Neuronal stem cell (in vitro differentiated cells): ENCODE measurements around the gene GTF2H1.
"Not testable (repeated sequence)": the region's sequence is repeated elsewhere in the genome, so short reads cannot be mapped to it uniquely, and the experiment has no call there.

ENCODE experiments used
- DNase-seq: peaks from one replicate; pipeline ENCODE4 v3.0.0-alpha.2; 2013; ENCODE audit warnings: low spot score
- H2AFZ ChIP-seq: one replicate; pipeline ENCODE4 v1.6.1; 2013; ENCODE audit warnings: mild to moderate bottlenecking, low read length, inconsistent platforms
- H2AK5ac ChIP-seq: 2 replicates; pipeline ENCODE4 v1.6.1; 2013; ENCODE audit warnings: low read depth, mild to moderate bottlenecking, inconsistent platforms, low read length, moderate library complexity, mixed read lengths
- H2BK120ac ChIP-seq: 2 replicates; pipeline ENCODE4 v1.6.1; 2013; ENCODE audit warnings: low read depth, mild to moderate bottlenecking, inconsistent platforms, low read length, moderate library complexity, mixed read lengths
- H2BK12ac ChIP-seq: one replicate; pipeline ENCODE4 v1.6.1; 2013; ENCODE audit warnings: low read length, inconsistent platforms
- H2BK15ac ChIP-seq: 2 replicates; pipeline ENCODE4 v1.6.1; 2013; ENCODE audit warnings: mild to moderate bottlenecking, low read length, inconsistent platforms, mixed read lengths
- H2BK5ac ChIP-seq: one replicate; pipeline ENCODE4 v1.6.1; 2013; ENCODE audit warnings: inconsistent platforms, mild to moderate bottlenecking, low read length, moderate library complexity
- H3K14ac ChIP-seq: one replicate; pipeline ENCODE4 v1.6.1; 2013; ENCODE audit warnings: low read length, inconsistent platforms
- H3K18ac ChIP-seq: 2 replicates; pipeline ENCODE4 v1.6.1; 2013; ENCODE audit warnings: low read length, inconsistent platforms
- H3K23ac ChIP-seq: 2 replicates; pipeline ENCODE4 v1.6.1; 2013; ENCODE audit warnings: low read depth, mild to moderate bottlenecking, mixed read lengths, low read length, inconsistent platforms; ENCODE audit not compliant: poor library complexity
- H3K27ac ChIP-seq: replicated peaks from 3 replicates; pipeline ENCODE4 v1.5.1; 2013; ENCODE audit warnings: low read length, inconsistent platforms
- H3K27me3 ChIP-seq, 3 experiments: 2 replicates each; pipeline ENCODE4 v1.6.1; 2013; ENCODE audit warnings: low read length in 3 of 3, mild to moderate bottlenecking in 2 of 3, inconsistent platforms in 1 of 3, low read depth in 1 of 3, mixed read lengths in 1 of 3, moderate library complexity in 1 of 3; ENCODE audit not compliant: control insufficient read depth in 3 of 3, insufficient read depth in 3 of 3
- H3K36me3 ChIP-seq, 2 donors: replicated peaks in 1 of 2; 2 replicates each; pipeline ENCODE4 v1.6.1; 2013; ENCODE audit warnings: low read length in 2 of 2; ENCODE audit not compliant: control insufficient read depth in 2 of 2, insufficient read depth in 2 of 2
- H3K4ac ChIP-seq: 2 replicates; pipeline ENCODE4 v1.6.1; 2013; ENCODE audit warnings: inconsistent platforms, mild to moderate bottlenecking, low read length, moderate library complexity
- H3K4me1 ChIP-seq, 2 donors: 1 replicate in 1 of 2; 2 replicates in 1 of 2; pipeline ENCODE4 v1.6.1; 2013; ENCODE audit warnings: low read length in 2 of 2, low read depth in 1 of 2; ENCODE audit not compliant: control insufficient read depth in 2 of 2, insufficient read depth in 1 of 2
- H3K4me2 ChIP-seq: one replicate; pipeline ENCODE4 v1.6.1; 2013; ENCODE audit warnings: mild to moderate bottlenecking, low read length, inconsistent platforms; ENCODE audit not compliant: insufficient read depth, poor library complexity, severe bottlenecking
- H3K4me3 ChIP-seq, 2 donors: 2 replicates each; pipeline ENCODE4 v1.5.1; 2013; ENCODE audit warnings: low read length in 2 of 2, mild to moderate bottlenecking in 2 of 2, inconsistent platforms in 1 of 2, moderate library complexity in 1 of 2
- H3K79me1 ChIP-seq: one replicate; pipeline ENCODE4 v1.6.1; 2013; ENCODE audit warnings: low read depth, mild to moderate bottlenecking, inconsistent platforms, low read length, moderate library complexity
- H3K9ac ChIP-seq: one replicate; pipeline ENCODE4 v1.6.1; 2013; ENCODE audit warnings: mild to moderate bottlenecking, low read depth, low read length, inconsistent platforms; ENCODE audit not compliant: poor library complexity
- H3K9me3 ChIP-seq, 2 donors: replicated peaks in 1 of 2; 2 replicates each; pipeline versions ENCODE3 to v1.6.1; 2013; ENCODE audit warnings: low read length in 2 of 2, mild to moderate bottlenecking in 2 of 2, inconsistent platforms in 1 of 2, low read depth in 1 of 2, mixed read lengths in 1 of 2, moderate library complexity in 1 of 2; ENCODE audit not compliant: control insufficient read depth in 2 of 2, insufficient read depth in 1 of 2
- H4K8ac ChIP-seq: one replicate; pipeline ENCODE4 v1.6.1; 2013; ENCODE audit warnings: low read depth, mild to moderate bottlenecking, inconsistent platforms, low read length, moderate library complexity
- H4K91ac ChIP-seq: one replicate; pipeline ENCODE4 v1.6.1; 2013; ENCODE audit warnings: low read length, low read depth, mild to moderate bottlenecking, inconsistent platforms; ENCODE audit not compliant: poor library complexity
- WGBS, 2 donors: extraction: QIAGEN DNeasy Blood & Tissue Kit; methylation state at CpG; one replicate each; pipeline ENCODE4 v1.1.7; 2013; ENCODE audit warnings: missing lambda C conversion rate in 2 of 2, mixed read lengths in 1 of 2; ENCODE audit not compliant: insufficient read length in 2 of 2, insufficient replicate concordance in 1 of 2; ENCODE audit errors: extremely low coverage in 2 of 2; 5-methylcytosine and 5-hydroxymethylcytosine counted together

GTF2H1 gene

DNA sequence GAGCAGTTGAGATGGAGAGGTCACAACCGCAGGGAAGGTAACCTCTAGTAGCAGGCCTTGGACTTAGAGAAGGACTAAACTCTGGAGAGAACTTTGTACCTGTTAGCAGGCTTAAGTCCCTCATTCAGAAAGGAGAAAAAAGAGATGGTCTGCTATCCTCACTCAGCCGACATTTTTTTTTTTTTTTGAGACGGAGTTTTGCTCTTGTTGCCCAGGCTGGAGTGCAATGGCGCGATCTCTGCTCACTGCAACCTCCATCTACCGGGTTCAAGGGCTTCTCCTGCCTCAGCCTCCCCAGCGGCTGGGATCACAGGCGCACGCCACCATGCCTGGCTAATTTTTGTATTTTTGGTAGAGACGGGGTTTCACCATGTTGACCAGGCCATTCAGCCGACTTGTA lies 1.5 kb downstream of the GTF2H1 start:
- H2AK5ac ChIP-seq, H3K9me3 ChIP-seq, H2BK12ac ChIP-seq, H3K23ac ChIP-seq, H3K4me2 ChIP-seq, H2BK120ac ChIP-seq, H3K27ac ChIP-seq, H3K18ac ChIP-seq, H3K27me3 ChIP-seq, H3K9ac ChIP-seq, H4K8ac ChIP-seq, H3K4ac ChIP-seq, H3K14ac ChIP-seq, H2BK5ac ChIP-seq, H3K79me1 ChIP-seq, H2AFZ ChIP-seq, H2BK15ac ChIP-seq, DNase-seq, H4K91ac ChIP-seq: not testable (repeated sequence)
- peak overlapping the region in 1 of 2 donors; percentile 70 for H3K4me3 ChIP-seq
- peaks cover 2 to 44% of the 10 kb centered on the region in 2 donors for H3K36me3 ChIP-seq
- peaks cover 3 to 17% of the 10 kb centered on the region in 2 donors for H3K4me1 ChIP-seq
- WGBS, 2 donors: no CpG with 5 or more reads among the region's 11 CpGs

DNA sequence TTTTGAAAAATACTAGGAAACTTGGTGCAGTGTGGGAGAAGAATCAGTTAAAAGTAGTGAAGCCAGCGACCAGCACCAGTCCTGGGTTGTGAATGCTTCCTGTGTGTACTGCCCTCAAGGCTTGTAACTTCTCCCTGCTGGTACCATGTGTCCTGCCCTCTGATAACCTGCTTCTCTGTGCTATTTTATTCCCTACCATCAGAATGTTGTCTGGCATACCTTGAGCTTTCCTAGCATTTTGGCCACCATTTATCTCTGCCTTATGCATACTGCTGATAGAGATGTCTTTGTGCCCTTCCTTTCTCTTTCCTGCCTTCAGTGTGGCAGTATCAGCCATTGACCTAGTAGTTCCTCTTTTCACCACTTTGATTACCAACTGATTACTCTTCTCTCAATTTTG lies 2.0 kb downstream of the GTF2H1 start:
- Histone ChIP-seq H3K4me1 (peaks cover 3 to 17% of the 10 kb centered on the region in 2 donors), H2BK5ac (no peak overlapping the region), H2AFZ (no peak overlapping the region), H3K9ac (no peak overlapping the region), H2BK12ac (no peak overlapping the region), H3K27me3 (no peaks in the 10 kb centered on the region), H3K14ac (no peak overlapping the region), H3K18ac (no peak overlapping the region), H4K91ac (no peak overlapping the region), H3K36me3 (peaks cover 2 to 49% of the 10 kb centered on the region in 2 donors), H3K79me1 (peaks cover 6% of the 10 kb centered on the region), H3K4me3 (peak overlapping the region in 1 of 2 donors; percentile 70), H2BK15ac (no peak overlapping the region), H3K9me3 (no peaks in the 10 kb centered on the region), H3K23ac (no peak overlapping the region), H3K4me2 (no peak overlapping the region), H3K27ac (no peak overlapping the region), H2AK5ac (no peak overlapping the region), H2BK120ac (no peak overlapping the region), H3K4ac (no peak overlapping the region), H4K8ac (no peak overlapping the region)
- DNase-seq: no peak
- no CpG with 5 or more reads among the region's 1 CpG for WGBS, 2 donors

DNA sequence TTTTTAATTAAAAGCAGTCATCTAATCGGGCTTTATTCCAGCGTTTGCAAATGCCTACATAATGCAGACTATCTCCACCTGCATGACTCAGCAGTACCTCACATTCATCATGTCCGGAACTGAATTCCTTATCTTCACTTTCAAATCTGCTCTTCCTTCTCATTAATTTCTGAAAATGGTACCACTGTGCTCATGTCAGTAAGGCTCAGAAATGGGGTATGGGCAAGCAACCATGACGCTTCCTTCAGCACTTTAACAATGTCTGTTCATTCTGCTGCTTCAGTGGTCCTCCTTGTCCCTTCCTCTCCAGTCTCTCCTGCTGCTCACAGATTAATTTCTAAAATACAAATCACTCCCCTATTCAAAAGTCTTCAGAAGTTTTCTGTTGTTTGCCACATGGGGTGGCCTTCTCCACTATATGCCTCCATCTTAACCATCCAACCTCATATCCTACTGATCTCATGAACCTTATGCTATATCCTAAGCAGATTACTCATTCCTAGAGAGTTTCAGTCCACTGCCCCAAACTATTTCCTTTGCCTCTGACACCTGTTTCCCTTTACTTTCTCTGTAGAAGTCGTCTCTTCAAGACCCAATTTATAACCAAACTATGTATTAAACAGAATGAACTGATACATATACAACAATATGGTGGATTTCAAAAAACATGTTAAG lies 7.0 kb downstream of the GTF2H1 start:
- H3K9ac ChIP-seq: no peak overlapping the region
- no peak overlapping the region for H3K14ac ChIP-seq
- no peak overlapping the region for H2BK5ac ChIP-seq
- H3K79me1 ChIP-seq: no peaks in the 10 kb centered on the region
- peaks cover 5 to 90% of the 10 kb centered on the region in 2 donors for H3K36me3 ChIP-seq
- no peak overlapping the region for H3K4ac ChIP-seq
- H2BK12ac ChIP-seq: no peak overlapping the region
- H3K27ac ChIP-seq: no peak overlapping the region
- no peak overlapping the region for H3K18ac ChIP-seq
- H3K9me3 ChIP-seq: no peaks in the 10 kb centered on the region
- no peak overlapping the region for H3K23ac ChIP-seq
- H2BK15ac ChIP-seq: no peak overlapping the region
- no peak overlapping the region for H3K4me2 ChIP-seq
- no peak overlapping the region for H2AK5ac ChIP-seq
- WGBS, 2 donors: no CpG with 5 or more reads among the region's 5 CpGs
- no peaks in the 10 kb centered on the region for H3K27me3 ChIP-seq
- no peak overlapping the region for H2BK120ac ChIP-seq
- no peak overlapping the region for H2AFZ ChIP-seq
- H3K4me3 ChIP-seq: no peak overlapping the region
- no peak overlapping the region for H4K8ac ChIP-seq
- DNase-seq: no peak
- no peaks in the 10 kb centered on the region for H3K4me1 ChIP-seq
- no peak overlapping the region for H4K91ac ChIP-seq

DNA sequence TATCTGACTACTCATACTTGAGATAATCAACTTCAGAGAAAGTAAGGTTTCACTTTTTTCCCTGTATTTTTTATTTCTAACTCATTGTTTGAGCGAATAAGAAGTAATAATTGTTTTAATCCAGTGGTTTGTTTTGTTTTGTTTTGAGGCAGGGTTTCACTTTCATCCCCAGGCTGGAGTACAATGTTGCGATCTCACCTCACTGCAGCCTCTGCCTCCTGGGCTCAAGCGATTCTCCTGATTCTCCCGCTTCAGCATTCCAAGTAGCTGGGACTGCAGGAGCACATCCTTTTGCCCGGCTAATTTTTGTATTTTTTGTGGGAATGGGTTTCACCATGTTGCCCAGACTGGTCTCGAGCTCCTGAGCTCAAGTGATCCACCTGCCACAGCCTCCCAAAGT lies 8.6 kb downstream of the GTF2H1 start:
- Histone ChIP-seq H3K9ac (no peak overlapping the region), H3K4ac (no peak overlapping the region), H2BK15ac (no peak overlapping the region), H3K27ac (no peak overlapping the region), H4K91ac (no peak overlapping the region), H3K79me1 (no peaks in the 10 kb centered on the region), H3K23ac (no peak overlapping the region), H3K18ac (no peak overlapping the region), H4K8ac (no peak overlapping the region), H3K27me3 (no peaks in the 10 kb centered on the region), H3K14ac (no peak overlapping the region), H2AFZ (no peak overlapping the region), H3K4me1 (no peaks in the 10 kb centered on the region), H2AK5ac (no peak overlapping the region), H2BK12ac (no peak overlapping the region), H3K4me2 (no peak overlapping the region), H3K9me3 (no peaks in the 10 kb centered on the region), H3K36me3 (peaks cover 10 to 90% of the 10 kb centered on the region in 2 donors), H2BK5ac (no peak overlapping the region), H2BK120ac (no peak overlapping the region), H3K4me3 (no peak overlapping the region)
- DNase-seq: no peak
- WGBS, 2 donors: no CpG with 5 or more reads among the region's 6 CpGs
